DMS79 (cell line): ENCODE measurements around the gene JAM3.

Source experiments
- DNase-seq: peaks from one replicate; lab custom pipeline; 2025; lab: John Stamatoyannopoulos, UW

The JAM3 gene

DNA sequence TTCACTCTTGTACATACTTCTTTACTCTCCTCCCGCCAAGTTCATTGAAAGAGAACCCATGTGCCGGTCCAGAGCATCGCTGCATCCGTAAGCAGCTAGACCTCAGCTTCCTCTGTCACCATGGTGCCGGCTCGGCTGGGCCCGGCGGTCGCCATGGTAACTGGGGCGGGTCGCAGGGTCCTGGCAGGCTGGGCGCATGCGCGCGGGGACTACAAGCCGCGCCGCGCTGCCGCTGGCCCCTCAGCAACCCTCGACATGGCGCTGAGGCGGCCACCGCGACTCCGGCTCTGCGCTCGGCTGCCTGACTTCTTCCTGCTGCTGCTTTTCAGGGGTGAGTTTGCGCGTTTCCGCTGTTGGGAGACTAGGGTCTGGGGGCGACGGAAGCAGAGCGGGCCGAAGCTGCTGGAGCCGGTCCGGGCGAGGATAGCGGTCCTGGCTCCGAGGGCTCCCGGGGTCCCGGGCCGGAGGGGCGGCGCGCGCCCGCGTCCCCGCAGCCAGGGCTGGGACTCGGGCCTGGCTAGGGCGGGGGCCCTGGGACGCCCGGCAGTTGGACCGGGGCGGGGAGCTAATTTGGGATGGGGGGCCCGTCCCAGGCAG is at the start of gene JAM3:
JAM3 (plus strand) TSS at position 244 of the 597 bp plus-strand sequence; CDS start at position 256, 12 bp downstream.
- peak; percentile 93 for DNase-seq

DNA sequence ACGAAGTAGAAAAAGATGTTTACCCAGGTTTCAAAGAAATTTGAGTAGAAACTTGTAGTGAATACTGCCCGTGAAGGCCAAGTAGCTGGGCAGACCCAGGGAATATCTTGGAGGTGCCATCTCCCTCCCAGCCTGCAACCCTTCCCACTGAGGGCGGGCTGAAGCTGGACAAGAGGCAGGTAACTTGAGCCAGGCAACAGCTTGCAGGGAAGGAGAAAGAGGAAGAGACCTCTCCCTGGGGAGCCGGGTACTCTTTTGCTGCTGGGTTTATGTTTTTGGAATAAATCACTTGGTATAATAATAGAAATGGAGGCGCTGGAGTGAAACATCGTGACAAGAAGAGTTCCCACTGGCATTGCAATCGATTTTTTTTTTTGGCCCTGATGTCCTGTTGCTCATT is 49.4 kb upstream of the JAM3 start:
- DNase-seq: no peak

DNA sequence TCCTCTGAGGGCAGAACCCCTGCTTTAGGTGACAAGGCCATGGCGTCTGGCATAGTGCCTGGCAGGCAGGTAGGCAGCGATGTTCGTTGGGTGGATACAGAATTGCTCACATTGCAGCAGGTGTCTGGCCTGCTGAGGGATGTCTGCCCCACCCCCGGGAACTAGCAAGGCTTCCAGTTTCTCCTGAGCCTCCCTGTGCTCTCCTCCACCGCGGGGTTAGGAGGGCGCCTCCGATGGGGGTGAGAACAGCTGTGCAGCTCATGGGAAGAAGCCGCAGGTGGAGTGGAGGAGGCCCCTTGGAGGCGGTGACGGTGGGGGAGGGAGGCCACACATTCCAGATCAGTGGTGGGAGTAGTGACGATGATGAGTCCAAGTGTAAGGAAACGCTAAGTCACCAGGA is 48.3 kb upstream of the JAM3 start:
- DNase-seq: no peak

DNA sequence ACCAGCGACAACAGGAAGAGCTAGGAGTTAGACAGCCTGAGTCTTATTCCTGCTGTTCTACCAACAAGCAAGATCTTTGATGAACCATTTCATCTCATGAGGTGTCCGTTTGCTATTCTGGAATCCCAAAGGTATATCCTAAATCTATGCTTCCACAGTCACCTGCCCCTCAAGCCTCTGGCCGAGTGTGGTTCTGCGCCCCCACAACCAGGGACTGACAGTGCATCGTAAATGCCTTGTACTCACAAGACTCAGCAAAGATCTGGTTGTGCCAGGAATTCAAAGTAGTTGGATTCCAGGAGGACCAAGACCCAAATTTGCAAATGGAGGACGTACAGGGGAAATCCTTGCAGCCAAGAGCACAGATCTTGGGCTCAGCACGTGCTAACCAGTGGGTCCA is 47.5 kb upstream of the JAM3 start:
- DNase-seq: no peak

DNA sequence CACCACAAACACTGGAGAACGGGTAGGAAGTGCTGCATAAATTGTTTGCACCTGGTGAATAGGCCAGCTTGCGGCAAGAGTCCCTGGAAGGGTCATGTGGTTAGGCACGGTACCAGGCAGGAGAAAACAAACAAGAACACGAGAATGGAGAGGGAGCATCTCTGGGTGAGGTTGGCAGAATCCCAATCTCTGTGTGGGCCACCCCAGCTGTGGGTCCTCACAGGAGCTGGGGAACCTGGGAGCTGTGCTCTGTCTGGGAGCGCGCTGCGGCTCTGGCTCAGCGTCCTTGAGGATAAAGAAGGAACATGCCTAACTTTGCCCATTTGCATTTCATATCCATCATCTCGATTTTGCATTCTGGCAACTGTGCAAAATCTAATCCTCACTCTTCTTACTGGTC is 46.1 kb upstream of the JAM3 start:
- DNase-seq: no peak

DNA sequence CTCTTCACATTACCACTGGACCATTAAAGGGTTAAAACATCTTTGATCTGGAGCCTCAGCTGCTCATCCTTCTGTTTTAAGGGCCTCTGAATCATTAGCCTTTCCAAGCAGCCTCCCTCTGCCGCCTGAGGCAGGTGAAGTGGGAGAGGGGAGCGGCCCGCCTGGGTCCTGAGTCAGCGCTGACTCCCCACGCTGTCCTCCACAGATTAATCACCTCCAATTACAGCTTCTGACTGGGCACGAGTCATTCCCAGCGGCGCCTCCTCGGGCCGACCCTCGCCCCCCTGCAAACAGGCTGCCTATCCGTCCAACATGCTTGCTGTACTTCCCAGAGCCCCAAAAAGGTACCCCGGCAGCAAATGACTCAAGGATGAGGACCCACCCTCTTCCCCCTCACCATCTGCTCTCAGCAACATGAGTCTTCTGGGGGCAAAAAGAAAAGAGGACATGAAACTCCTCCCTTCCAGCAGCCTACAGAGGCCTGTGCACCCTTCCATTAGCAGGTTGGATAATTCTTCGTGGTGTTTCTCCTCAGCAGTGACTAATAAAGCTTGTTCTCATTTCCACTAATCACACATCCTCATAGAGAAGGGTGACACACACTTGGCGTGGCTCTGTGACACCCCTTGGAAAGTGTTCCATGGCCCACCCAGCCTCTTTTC is 44.3 kb upstream of the JAM3 start:
- DNase-seq: no peak

DNA sequence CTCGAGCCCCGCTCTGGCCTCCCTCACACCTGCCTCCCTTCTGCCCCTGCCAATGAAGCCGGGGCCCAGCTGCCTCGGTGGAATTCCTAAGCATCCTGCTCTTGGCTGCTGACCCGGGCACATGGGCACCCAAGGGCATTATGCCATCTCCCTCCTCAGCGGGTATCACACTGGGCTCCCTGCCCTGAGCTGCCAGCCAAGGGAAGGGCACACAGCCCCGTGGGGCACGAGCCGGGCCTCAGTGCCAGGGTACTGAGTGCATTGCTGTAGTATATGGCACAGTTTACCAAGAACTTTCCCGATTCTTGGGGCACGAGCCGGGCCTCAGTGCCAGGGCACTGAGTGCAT is 43.8 kb upstream of the JAM3 start:
- DNase-seq: no peak

DNA sequence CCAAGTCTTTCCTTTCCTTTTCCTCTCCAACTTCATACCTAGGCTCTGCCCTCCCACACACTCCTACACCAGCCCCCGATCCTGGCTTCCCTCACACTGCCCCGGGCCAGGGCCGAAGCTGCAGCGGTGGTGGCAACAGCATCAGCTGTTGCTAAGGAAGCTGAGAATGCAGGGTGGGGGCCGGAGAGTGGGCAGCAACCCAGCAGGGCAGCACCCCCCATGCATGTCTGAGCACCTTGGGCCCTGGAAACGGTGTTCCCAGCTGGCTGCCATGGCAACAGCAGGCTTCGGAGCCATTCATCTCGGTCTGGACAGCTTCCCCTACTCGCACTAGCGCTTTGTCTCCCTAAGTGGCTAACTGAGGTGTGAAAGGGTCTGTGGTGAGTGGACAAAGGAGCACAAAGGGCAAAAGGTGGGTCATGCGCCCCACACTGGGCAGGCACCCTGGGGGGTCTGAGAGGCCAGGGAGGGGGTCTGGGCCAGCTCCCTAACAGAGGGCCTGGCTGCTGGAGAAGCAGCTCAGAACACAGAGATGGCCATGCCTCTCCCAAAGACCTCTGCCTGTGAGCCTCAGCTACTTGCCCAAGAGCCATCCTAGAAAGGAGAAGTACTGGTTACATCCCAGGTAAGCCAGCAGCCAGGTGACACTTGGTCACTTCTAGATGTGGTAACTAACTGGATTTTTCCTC is 42.1 kb upstream of the JAM3 start:
- peak; percentile 83 for DNase-seq

DNA sequence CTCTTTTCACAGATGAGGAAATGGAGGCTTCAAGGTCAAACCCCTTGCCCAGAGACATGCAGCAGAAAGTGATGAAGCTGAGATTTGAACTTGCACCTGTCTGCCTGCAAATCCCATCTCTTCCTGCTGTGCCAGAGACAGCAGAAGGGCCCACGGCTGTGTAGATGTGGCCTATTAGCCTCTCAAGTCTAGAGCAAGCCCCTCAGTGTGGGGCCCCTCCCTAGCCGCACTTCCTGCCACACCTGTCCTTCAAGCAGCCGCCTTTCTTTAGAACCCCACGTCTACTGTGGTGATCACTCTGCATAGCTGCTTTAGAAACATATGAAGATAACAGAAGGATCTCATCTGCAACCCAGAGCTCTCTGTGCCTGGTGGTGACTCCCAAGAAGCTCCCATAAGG is 41.2 kb upstream of the JAM3 start:
- no peak for DNase-seq

DNA sequence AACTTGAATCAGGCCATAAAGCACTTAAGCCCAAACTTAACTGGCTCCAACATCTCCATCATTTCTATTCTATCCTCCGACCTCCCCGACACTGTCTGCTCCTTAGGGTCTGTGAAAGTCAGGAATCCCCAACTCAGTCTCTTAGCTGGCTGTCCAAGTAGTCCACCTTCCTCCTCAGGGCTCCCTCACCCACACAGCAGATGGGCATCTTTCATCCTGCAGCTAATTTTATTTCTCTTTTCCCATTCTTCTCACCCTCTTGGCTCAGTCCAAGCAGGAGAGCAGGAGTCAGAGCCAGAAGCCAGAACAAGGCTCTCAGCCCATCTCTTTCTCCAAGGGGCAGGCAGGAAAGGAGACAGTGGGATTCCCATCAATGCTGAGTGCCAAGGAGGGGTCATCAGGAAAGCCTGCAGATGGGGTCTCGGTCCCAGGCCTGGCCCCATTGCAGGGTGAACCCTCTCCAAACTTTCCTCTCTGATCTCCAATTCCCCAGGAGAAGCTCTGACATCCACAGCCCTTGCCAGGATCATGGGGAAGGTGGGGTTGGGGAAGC is 40.4 kb upstream of the JAM3 start:
- no peak for DNase-seq

DNA sequence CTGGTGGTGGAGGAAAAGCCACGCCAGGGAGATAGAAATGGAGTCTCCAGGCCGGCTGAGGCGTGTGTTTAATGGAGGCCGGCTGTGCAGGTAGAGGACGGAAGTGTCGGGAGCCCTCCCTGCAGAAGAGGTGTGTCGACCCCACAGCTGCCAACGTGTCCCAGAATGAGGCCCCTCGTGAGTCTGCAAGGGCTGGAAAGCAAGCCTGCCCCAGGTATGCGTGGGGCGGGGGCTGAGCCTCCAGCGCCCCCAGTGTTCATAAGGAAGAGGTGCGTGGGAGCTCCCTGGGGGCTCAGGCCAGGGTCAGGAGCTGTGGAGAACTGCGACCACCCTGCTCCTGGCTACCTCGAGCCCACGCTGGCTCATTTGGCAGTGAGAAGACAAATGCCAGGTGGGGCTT is 38.0 kb upstream of the JAM3 start:
- no peak for DNase-seq

DNA sequence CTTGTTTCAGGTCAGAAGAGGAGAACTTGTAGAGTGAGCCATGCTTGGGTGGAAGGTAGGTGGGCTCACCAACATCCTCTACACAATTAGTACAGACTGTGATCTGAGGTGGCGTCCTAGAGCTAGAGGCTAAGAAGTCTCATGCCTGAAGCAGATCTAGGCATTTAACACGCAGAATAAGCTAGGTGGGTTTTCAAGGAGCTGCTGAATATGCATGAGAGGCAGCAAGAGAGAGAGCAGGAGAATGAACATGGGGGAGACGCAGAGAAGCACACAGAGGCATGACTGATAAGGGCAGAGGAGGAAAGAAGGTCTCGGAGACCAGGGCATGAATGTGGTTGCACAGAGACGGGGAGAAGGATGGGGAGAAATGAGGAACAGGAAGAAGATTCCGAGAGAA is 36.8 kb upstream of the JAM3 start:
- no peak for DNase-seq

DNA sequence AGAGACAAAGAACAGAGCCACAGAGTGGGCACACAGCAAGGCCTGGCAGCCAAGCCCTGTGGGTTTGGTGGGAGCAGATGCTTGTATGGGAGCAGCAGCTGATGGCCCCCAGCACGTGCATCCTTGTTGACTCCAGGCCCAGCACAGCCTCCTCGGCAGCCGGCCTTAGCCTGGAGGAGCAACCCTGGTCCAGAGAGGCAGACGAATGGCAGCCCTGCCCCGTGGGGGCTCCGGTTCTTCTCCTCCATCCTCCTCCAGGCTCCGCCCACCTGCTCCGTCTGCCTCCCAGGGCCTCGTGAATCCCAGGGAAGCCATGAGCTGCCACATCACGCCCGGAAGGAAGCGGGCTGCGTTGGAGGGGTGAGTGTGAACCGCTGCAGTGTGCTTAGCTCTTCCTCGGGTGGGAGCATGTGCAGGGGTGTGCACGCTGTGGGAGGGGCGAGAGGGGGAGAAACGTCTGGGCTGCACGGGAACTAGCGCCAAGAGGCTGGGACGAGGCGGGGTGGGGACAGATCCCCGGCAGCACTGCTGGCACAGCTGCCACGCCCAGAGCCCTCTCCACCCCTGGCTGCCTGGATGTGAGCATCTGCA is 36.3 kb upstream of the JAM3 start:
- no peak for DNase-seq

DNA sequence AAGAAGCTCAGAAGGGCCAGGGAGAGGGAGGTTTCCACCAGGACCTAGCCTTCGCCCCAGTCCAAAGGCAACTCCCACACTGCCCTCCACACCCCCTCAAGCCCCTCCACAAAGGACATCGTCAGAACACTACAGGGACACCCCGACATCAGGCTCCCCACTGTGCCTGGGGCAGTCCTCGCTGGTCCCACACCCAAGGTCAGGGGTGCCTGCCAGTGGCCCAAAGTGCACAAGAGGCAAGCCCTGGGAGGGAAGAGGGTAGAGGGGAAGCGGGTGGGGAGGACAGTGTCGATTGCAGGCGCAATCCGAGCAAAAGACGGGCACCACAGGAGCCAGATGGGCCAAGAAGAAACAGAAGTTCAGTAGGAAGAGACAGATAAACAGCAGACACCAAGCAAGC is 35.6 kb upstream of the JAM3 start:
- no peak for DNase-seq

DNA sequence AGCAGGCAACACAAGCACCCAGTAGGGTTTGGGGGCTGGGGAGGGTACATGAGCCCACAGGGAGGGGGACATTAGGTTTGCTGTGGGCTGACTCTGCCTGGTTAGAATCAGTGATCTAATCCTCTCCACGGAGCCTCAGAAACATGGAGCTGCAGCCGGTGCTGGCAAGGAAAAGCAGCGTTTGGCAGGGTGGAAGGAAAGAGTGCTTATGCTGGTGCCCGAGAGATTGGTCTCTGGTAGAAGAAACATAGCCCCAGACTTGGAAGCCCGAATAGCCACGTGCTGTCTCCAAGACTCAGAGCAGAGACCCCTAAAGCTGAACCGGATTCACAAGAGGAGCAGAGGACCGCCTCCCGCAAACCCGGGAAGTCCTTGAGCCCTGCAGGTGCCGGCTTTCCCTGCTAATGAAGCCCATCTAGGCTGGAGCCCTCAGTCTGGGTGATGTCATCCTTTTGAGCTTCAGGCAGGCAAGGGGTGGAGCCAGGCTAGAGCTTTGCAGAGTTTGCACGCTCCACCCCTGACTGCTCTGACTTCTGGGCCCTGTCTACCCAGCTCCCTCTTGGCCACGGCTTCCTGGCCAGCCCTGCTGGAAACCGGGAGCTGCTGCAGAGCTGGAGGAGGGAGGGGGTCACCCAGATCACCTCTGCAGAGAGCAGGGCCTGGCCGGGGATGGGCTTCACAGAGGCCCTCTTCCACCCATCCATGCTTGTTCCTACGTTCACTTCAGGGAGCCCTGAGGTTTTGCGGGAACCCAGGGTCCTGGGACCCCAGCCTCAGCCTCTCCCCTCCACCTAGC is 35.0 kb upstream of the JAM3 start:
- peak; percentile 98 for DNase-seq

DNA sequence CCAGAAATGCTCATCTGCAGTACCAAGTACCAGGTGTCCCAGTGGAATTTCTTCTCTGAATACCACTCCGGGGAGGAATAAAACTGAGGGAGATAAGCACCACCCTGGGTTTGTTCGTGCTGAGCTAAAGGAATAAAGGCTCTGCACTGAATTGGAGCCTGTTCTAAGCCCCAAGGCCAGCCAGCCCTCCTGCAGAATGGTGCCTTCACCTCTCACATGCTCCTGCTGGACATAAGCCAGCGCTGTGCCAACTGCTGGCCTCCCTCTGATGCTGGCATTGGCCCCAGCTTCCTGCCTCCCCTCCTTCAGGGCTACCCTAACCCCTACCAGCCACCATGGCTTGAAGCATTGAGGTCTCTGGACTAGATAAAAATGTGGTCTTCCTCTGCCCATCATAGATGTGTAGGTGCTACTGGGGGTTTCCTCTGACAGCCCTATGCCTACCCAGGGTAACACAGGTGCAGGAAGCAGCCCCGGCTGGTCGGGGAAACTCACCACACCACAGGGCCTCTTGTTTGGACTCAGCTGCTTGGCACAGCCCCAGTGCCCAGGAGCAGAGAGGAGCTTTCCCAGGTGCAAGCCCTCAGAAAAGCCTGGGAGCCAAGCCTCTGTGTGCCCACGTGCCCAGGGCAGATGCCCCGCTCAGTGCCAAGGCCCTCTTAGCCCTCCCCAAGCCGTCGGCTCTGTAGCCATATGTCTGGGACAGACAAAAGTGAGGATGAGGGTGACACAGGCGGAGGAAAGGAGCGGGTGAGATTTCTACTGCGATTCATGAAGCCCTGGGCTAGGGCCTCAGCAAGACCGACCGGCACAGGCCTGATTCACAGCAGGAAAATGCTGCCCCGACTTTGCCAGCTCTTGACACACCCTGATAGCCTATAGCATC is 34.1 kb upstream of the JAM3 start:
- peak; percentile 69 for DNase-seq

DNA sequence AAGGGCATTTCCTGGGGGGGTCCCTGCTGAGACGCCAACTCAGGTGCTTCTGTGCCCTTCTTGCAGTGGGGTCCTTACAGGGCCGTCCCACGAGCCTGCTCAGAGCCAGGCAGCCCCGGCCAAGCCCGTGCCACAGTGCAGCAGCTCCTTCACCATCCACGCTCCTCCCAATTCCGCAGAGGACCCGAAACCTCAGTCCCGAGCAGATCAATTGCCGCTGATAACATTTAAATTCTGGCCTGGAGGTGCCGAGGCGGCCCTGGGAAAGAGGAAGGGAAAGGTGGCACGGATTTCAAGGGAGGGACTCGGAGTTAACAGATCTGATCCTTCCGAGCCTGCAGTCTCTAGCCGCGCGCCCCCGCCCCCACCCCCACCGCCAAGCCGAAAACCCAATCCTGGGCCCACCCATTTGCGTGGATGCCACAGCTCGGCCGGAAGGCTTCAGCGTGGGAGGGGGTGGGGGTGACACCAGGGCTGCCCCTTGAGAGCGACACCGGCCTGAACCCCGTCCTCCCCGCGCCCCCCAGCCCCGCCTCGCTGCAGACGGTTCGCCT is 32.3 kb upstream of the JAM3 start:
- DNase-seq: no peak

DNA sequence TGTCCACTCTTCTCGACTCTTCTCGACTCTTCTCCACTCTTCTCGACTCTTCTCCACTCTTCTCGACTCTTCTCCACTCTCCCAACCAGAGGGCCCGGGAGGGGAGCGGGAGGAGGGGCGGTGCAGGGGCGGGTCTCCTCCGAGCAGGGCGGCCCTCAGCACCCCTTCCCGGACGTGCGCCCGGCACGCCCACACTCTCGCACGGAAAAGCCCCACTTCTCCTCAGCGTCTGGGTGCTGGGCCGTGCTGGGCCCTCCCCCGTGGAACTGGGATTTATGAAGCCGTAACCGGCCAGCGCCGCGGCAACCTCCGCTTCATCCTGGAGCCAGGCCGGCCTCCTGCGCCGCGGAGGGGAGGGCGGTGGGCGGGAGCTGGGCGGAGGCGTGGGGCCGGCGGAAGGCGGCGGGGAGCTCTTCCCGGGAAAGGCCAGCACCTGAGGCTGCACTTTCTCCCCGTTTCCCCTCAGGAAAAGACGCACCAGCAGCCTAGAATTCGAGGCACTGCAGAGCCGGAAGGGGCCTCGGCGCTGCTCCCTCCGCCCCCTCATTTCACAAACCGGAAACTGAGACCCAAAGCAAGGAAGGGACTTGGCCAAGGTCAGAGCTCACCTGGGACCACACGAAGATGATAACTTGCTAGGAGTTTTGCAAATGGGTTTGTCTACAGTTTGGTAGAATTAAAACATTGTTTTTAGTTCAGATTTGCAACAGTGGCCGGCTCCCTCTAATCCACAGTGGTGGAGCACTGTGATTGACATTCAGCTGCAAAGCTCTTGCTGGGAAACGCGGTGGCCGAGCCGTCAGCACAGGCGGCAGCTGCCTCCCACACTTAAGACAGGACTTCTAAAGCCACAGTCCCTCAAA is 31.6 kb upstream of the JAM3 start:
- DNase-seq: peak; percentile 59

DNA sequence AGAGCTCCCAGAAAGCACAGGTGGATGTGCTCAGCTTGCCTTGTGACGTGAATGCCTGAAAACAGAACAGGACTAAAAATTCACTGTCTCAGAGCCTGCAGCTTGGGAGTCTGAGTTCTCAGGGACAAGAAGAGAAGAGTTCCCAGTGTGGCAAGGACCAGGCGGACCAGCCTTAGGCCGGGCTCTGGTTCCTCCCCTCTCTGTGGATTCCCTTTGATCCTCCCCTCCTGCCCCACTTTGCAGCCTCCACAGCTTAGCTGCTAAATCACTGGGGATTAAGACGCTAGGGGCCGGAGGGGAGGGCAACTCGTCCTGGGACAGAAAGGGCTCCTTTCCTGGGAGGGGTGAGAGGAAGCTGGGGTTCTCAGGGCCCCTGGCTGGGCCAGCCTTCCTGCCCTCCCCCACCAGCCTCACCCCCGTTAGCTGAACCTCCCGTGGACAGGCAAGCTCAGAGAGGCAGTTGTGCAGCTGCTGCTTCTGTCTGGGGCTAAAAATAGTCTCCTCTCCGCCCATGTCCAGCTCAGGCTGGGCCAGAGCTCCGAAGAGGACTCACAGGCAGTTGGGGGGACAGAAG is 29.9 kb upstream of the JAM3 start:
- DNase-seq: no peak
